Endothelial cell of umbilical vein (primary cell): ENCODE measurements around the gene ESPN. TPM values are rescaled to one million over a fixed set of nuclear protein-coding genes. Genes with fewer than 3 reads are reported as not detected.

Experiments
- BruUV-seq: library from RNA; stranded (reverse); fragments of 400-500 nt; replicated peaks from 2 replicates; lab custom pipeline; 2021; lab: Mats Ljungman, UMichigan
- CTCF ChIA-PET: fragments of 300-600, 350-600 bp; sonication (Branson Sonifier 250); formaldehyde crosslinking; loops from one replicate; lab custom pipeline; 2021; ENCODE audit warnings: antibody characterized with exemption, inconsistent platforms; lab: Charles Lee
- POLR2A ChIA-PET: fragments of 300-600, 350-600 bp; sonication (Branson Sonifier 250); formaldehyde crosslinking; loops from one replicate; lab custom pipeline; 2021; ENCODE audit warnings: antibody characterized with exemption, inconsistent platforms; lab: Charles Lee
- DNase-seq: peaks from one replicate; pipeline ENCODE4 v3.0.0-alpha.2; 2011; ENCODE audit warnings: low read depth, low spot score
- FAIRE-seq: peaks from 2 replicates; lab custom pipeline; 2011; peaks lifted over from hg19 to GRCh38; lab: Jason Lieb, UNC
- H2AFZ ChIP-seq: 2 replicates; pipeline ENCODE4 v1.6.0; 2012; ENCODE audit warnings: low read depth, low read length, control low read depth, inconsistent platforms
- H3K27ac ChIP-seq: 2 replicates; pipeline ENCODE4 v1.5.1; 2011; ENCODE audit warnings: low read depth, mild to moderate bottlenecking, control low read depth, low read length, moderate library complexity; ENCODE audit not compliant: insufficient read depth
- H3K27me3 ChIP-seq, 2 experiments: 2 replicates each; pipeline versions ENCODE4 v1.6.0 to v1.6.1; 2011; ENCODE audit warnings: low read length in 2 of 2, mixed read lengths in 1 of 2; ENCODE audit not compliant: control insufficient read depth in 2 of 2, insufficient read depth in 2 of 2
- H3K36me3 ChIP-seq, 2 experiments: 2 replicates in 1 of 2; 3 replicates in 1 of 2; pipeline ENCODE4 v1.5.1; 2011; ENCODE audit warnings: low read length in 2 of 2, mild to moderate bottlenecking in 1 of 2, moderate library complexity in 1 of 2; ENCODE audit not compliant: control insufficient read depth in 2 of 2, insufficient read depth in 2 of 2; ENCODE audit errors: extremely low read depth in 1 of 2
- H3K4me1 ChIP-seq: 3 replicates; pipeline ENCODE4 v1.5.1; 2011; ENCODE audit warnings: mild to moderate bottlenecking, low read length; ENCODE audit not compliant: control insufficient read depth, insufficient read depth; ENCODE audit errors: extremely low read depth
- H3K4me2 ChIP-seq: 2 replicates; pipeline ENCODE4 v1.6.1; 2011; ENCODE audit warnings: low read length, control low read depth, mixed read lengths; ENCODE audit not compliant: insufficient read depth
- H3K4me3 ChIP-seq, 3 experiments: fragments of 200-600 bp in 1 of 3; sonication (generic), shearing (Covaris generic) in 1 of 3; replicated peaks in 1 of 3; 2 replicates each; pipeline ENCODE4 v1.5.1; 2011 to 2016; ENCODE audit warnings: control low read depth in 3 of 3, low read length in 3 of 3, mild to moderate bottlenecking in 2 of 3, inconsistent platforms in 1 of 3, low read depth in 1 of 3, moderate library complexity in 1 of 3; ENCODE audit not compliant: insufficient read depth in 1 of 3
- H3K79me2 ChIP-seq: 2 replicates; pipeline ENCODE4 v1.6.0; 2012; ENCODE audit warnings: low read length, inconsistent platforms; ENCODE audit not compliant: control insufficient read depth, insufficient read depth
- H3K9ac ChIP-seq: replicated peaks from 2 replicates; pipeline ENCODE3; 2011; ENCODE audit warnings: low read length, control low read depth; ENCODE audit not compliant: insufficient read depth; ENCODE audit errors: extremely low read depth
- H3K9me1 ChIP-seq: replicated peaks from 3 replicates; pipeline ENCODE4 v1.6.0; 2011; ENCODE audit warnings: mild to moderate bottlenecking, low read length; ENCODE audit not compliant: control insufficient read depth, insufficient read depth; ENCODE audit errors: extremely low read depth
- H3K9me3 ChIP-seq: replicated peaks from 2 replicates; pipeline ENCODE4 v1.5.1; 2012; ENCODE audit warnings: low read length, inconsistent platforms; ENCODE audit not compliant: control insufficient read depth, insufficient read depth
- H4K20me1 ChIP-seq: replicated peaks from 2 replicates; pipeline ENCODE3; 2011; ENCODE audit warnings: mild to moderate bottlenecking, low read length; ENCODE audit not compliant: control insufficient read depth, insufficient read depth; ENCODE audit errors: extremely low read depth
- CTCF ChIP-seq, 2 donors: IDR thresholded peaks; 1 replicate in 1 of 2; 2 replicates in 1 of 2; pipeline ENCODE4 v1.5.1; 2011; ENCODE audit warnings: low read length in 2 of 2, mild to moderate bottlenecking in 2 of 2, moderate library complexity in 2 of 2, control low read depth in 1 of 2, inconsistent platforms in 1 of 2, low read depth in 1 of 2; ENCODE audit not compliant: insufficient read depth in 1 of 2; ENCODE audit errors: extremely low read depth in 1 of 2
- EZH2 ChIP-seq: IDR thresholded peaks from 2 replicates; pipeline ENCODE4 v1.6.1; 2012; ENCODE audit warnings: borderline replicate concordance, low read depth, mild to moderate bottlenecking, moderate library complexity, low read length, inconsistent platforms; ENCODE audit not compliant: severe bottlenecking
- FOS ChIP-seq: IDR thresholded peaks from 2 replicates; pipeline ENCODE4 v1.6.1; 2011; ENCODE audit warnings: mild to moderate bottlenecking, low read length, moderate library complexity, borderline replicate concordance; ENCODE audit not compliant: insufficient read depth
- GATA2 ChIP-seq: IDR thresholded peaks from 2 replicates; pipeline ENCODE4 v1.7.0; 2011; ENCODE audit warnings: low read depth, mild to moderate bottlenecking, moderate library complexity, mixed read lengths, low read length; ENCODE audit not compliant: insufficient read length, insufficient read depth
- JUN ChIP-seq: IDR thresholded peaks from 2 replicates; pipeline ENCODE4 v1.6.1; 2011; ENCODE audit warnings: borderline replicate concordance, low read depth; ENCODE audit not compliant: insufficient read length, insufficient read depth
- MAX ChIP-seq: IDR thresholded peaks from 2 replicates; pipeline ENCODE4 v1.6.1; 2011; ENCODE audit not compliant: insufficient read depth, insufficient read length
- MYC ChIP-seq: IDR thresholded peaks from one replicate; pipeline ENCODE4 v1.6.1; 2011; ENCODE audit warnings: mild to moderate bottlenecking, low read depth, low read length
- POLR2A ChIP-seq: IDR thresholded peaks from 2 replicates; pipeline ENCODE4 v1.6.1; 2012; ENCODE audit warnings: low read depth, mild to moderate bottlenecking, control low read depth, low read length
- POLR2AphosphoS5 ChIP-seq: IDR thresholded peaks from 2 replicates; pipeline ENCODE4 v1.6.1; 2012; ENCODE audit warnings: low read depth, mild to moderate bottlenecking, control low read depth, low read length, moderate library complexity; ENCODE audit not compliant: insufficient read depth
- dilution Hi-C: fragments of 300-500 bp; cut with MboI; formaldehyde crosslinking; loops from one replicate; pipeline ENCODE4 v1.15.0; 2019; ENCODE audit warnings: low sequenced_read_pairs; ENCODE audit not compliant: extremely low pct_ligation_motif_present
- intact Hi-C: fragments of 100-400 bp; cut with micrococcal nuclease; formaldehyde crosslinking; loops from one replicate; pipeline ENCODE4 v1.10.0; 2022
- polyA plus RNA-seq, 4 experiments: library from polyadenylated mRNA; depleted of rRNA in 3 of 4; stranded (reverse) in 3 of 4; unstranded in 1 of 4; fragments of >200 nt; gene quantifications; 2 replicates each; pipeline versions ENCODE4 v1.2.1 to v1.2.3, GENCODE V29; 2011 to 2012; ENCODE audit warnings: missing spikeins in 1 of 4
- total RNA-seq: library from RNA; stranded (reverse); gene quantifications from 2 replicates; pipeline ENCODE4 v1.2.3, GENCODE V29; 2021

The ESPN gene
- total and polyA plus RNA-seq, 2 donors (not counting 3 experiments of a cell fraction or from before 2014, with no cell fraction given) = 0.54 to 0.71 TPM

GRCh38 chr1:6471970-6472368, 47.4 kb downstream of the ESPN start:
- no peak for DNase-seq
- BruUV-seq = no TSS peak
- H3K27me3 ChIP-seq = no peaks in the 10 kb centered on the region
- H2AFZ ChIP-seq = no peak overlapping the region
- H3K9me1 ChIP-seq = no peaks in the 10 kb centered on the region
- no peaks in the 10 kb centered on the region for H3K79me2 ChIP-seq
- peaks cover 10 to 70% of the 10 kb centered on the region in 2 experiments for H3K36me3 ChIP-seq
- ChIA-PET CTCF (interaction anchor here (0.8 to 1.5 kb wide), 4 partner anchors 12 to 81 kb away, joined by 3 to 6 read pairs (median 4); no protein-coding TSS in a partner anchor), POLR2A (no interaction called here)
- FAIRE-seq = no peak
- H3K4me3 ChIP-seq = no peak overlapping the region
- H3K4me1 ChIP-seq = no peaks in the 10 kb centered on the region
- no peak overlapping the region for H3K27ac ChIP-seq
- H3K4me2 ChIP-seq = no peak overlapping the region
- dilution Hi-C loops (no loop called here), intact Hi-C loops (no loop called here)
- no peaks in the 10 kb centered on the region for H4K20me1 ChIP-seq
- TF ChIP-seq POLR2A (no peak), FOS (no peak), GATA2 (no peak), EZH2 (no peak), POLR2AphosphoS5 (no peak), MYC (no peak), JUN (no peak), CTCF (IDR thresholded peaks at IDR 0.05; ENCODE audit: extremely low read depth in 1 of 2, insufficient read depth in 1 of 2, low read depth in 1 of 2, low read length in 2 of 2) (no peak), MAX (no peak)
- H3K9me3 ChIP-seq = no peaks in the 10 kb centered on the region
- no peak overlapping the region for H3K9ac ChIP-seq
